Cardiac fibroblast (primary cell): Measurements from ENCODE around the gene C2orf69.

Experiments
- DNase-seq, 2 donors: peaks; one replicate each; pipeline versions ENCODE4 v3.0.0 to v3.0.0-alpha.2; 2010; ENCODE audit warnings: low read depth in 2 of 2
- H3K4me3 ChIP-seq, 2 donors: replicated peaks in 1 of 2; 1 replicate in 1 of 2; 2 replicates in 1 of 2; pipeline ENCODE4 v1.5.1; 2011; ENCODE audit warnings: low read depth in 2 of 2, low read length in 2 of 2, mild to moderate bottlenecking in 2 of 2, moderate library complexity in 1 of 2
- TF ChIP-seq, protein P1 (sequence below): IDR thresholded peaks from one replicate; pipeline ENCODE4 v1.5.1; 2011; ENCODE audit warnings: low read depth, mild to moderate bottlenecking, low read length, inconsistent platforms

C2orf69 gene

GRCh38 chr2:199956062-199956380 lies 44.9 kb downstream of the C2orf69 start:
- no peak for DNase-seq
- TF ChIP-seq, protein P1, sequence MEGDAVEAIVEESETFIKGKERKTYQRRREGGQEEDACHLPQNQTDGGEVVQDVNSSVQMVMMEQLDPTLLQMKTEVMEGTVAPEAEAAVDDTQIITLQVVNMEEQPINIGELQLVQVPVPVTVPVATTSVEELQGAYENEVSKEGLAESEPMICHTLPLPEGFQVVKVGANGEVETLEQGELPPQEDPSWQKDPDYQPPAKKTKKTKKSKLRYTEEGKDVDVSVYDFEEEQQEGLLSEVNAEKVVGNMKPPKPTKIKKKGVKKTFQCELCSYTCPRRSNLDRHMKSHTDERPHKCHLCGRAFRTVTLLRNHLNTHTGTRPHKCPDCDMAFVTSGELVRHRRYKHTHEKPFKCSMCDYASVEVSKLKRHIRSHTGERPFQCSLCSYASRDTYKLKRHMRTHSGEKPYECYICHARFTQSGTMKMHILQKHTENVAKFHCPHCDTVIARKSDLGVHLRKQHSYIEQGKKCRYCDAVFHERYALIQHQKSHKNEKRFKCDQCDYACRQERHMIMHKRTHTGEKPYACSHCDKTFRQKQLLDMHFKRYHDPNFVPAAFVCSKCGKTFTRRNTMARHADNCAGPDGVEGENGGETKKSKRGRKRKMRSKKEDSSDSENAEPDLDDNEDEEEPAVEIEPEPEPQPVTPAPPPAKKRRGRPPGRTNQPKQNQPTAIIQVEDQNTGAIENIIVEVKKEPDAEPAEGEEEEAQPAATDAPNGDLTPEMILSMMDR: no peak
- peak overlapping the region; percentile 91 to 95 for H3K4me3 ChIP-seq

GRCh38 chr2:199958014-199958413 lies 46.9 kb downstream of the C2orf69 start:
- TF ChIP-seq, protein P1: no peak
- no peak overlapping the region for H3K4me3 ChIP-seq
- no peak for DNase-seq

GRCh38 chr2:199962203-199962602 lies 51.1 kb downstream of the C2orf69 start:
- no peak for DNase-seq
- no peak overlapping the region for H3K4me3 ChIP-seq
- TF ChIP-seq, protein P1: no peak

DNA sequence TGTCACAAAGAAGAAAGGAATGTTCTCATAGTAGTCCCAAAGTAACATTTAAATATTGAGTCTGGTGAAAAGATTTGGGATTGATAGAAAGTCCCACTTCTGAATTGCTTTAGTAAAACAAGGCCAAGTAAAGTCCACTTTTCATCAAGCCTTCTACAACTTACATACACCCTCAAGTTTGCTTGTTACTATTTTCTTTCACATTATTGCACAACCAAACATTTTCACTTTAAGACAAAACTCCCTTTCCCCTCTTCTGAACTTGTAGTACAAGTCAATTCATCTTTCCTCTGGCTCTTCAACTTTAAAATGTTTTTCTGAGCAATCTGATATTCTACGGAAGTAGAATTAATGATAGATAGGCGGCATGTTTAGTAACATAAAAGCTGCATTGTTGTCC lies 55.3 kb downstream of the C2orf69 start:
- peak in 1 of 2 donors; percentile 23 for DNase-seq
- no peak overlapping the region for H3K4me3 ChIP-seq
- TF ChIP-seq, protein P1: no peak

GRCh38 chr2:199966976-199967375 lies 55.9 kb downstream of the C2orf69 start:
- H3K4me3 ChIP-seq: no peak overlapping the region
- peak in 1 of 2 donors; percentile 40 for DNase-seq
- TF ChIP-seq, protein P1: no peak

- TF ChIP-seq, protein P1: no peak
- H3K4me3 ChIP-seq: no peak overlapping the region
- DNase-seq: no peak
Observed at GRCh38 chr2:199968126-199968525, 57.0 kb downstream of the C2orf69 start.

DNA sequence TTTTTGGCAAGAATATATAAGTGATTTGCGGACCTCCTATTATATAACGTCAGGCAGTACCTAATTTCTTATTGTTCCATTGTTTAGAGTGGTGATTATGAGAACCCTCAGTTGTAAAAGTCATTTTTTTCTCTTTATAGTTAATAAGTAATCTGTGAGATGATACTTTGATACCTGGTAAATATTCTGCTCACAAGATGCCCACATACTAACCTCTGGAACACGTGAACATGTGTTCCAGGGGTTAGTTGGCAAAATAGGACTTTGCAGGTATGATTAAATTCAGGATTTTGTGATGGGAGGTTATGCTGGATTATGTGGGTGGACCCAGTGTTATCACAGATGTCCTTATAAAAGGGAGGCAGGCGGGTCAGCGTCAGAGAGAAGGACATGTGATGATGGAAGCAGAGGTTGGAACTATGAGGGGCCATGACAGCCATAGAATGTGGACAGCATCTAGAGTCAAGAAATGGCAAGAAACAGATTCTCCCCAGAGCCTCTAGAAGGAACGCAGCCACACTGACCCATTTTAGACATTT lies 61.1 kb downstream of the C2orf69 start:
- H3K4me3 ChIP-seq: no peak overlapping the region
- TF ChIP-seq, protein P1: no peak

More for the DNA sequence above, 61.1 kb downstream of the C2orf69 start:
- no peak for DNase-seq
